Endothelial cell (in vitro differentiated cells): Measurements from ENCODE around the gene ZNRF2. TPM values are rescaled to one million over a fixed set of nuclear protein-coding genes. Genes with fewer than 3 reads are reported as not detected.

ENCODE experiments used
- DNase-seq: peaks from one replicate; pipeline ENCODE4 v3.0.0; 2021; ENCODE audit warnings: low spot score
- H3K27ac Mint-ChIP-seq: one replicate; pipeline ENCODE4 v1.8.0; 2021; ENCODE audit warnings: mixed read lengths, inconsistent platforms; ENCODE audit not compliant: unreplicated experiment
- H3K27me3 Mint-ChIP-seq: one replicate; pipeline ENCODE4 v1.8.0; 2021; ENCODE audit warnings: mild to moderate bottlenecking, moderate library complexity, mixed read lengths, inconsistent platforms; ENCODE audit not compliant: unreplicated experiment
- H3K36me3 Mint-ChIP-seq: one replicate; pipeline ENCODE4 v1.8.0; 2021; ENCODE audit warnings: mild to moderate bottlenecking, low read depth, mixed read lengths, inconsistent platforms; ENCODE audit not compliant: unreplicated experiment
- H3K4me1 Mint-ChIP-seq: one replicate; pipeline ENCODE4 v1.8.0; 2021; ENCODE audit warnings: mild to moderate bottlenecking, mixed read lengths, inconsistent platforms; ENCODE audit not compliant: unreplicated experiment
- H3K4me3 Mint-ChIP-seq: one replicate; pipeline ENCODE4 v1.8.0; 2021; ENCODE audit warnings: mild to moderate bottlenecking, mixed read lengths, inconsistent platforms; ENCODE audit not compliant: unreplicated experiment
- H3K9me3 Mint-ChIP-seq: one replicate; pipeline ENCODE4 v1.8.0; 2021; ENCODE audit warnings: mixed read lengths, inconsistent platforms; ENCODE audit not compliant: unreplicated experiment
- total RNA-seq: library from RNA; stranded (reverse); fragmentation: NEBNext Ultra II Directional; extraction: Animal tissue kit (Norgen Biotek cat#: 25700); gene quantifications from one replicate; pipeline ENCODE4 v1.2.1, GENCODE V29; 2021; ENCODE audit not compliant: unreplicated experiment
- TF ChIP-seq, protein P1 (sequence below): fragments of 200-600 bp; sonication (generic); IDR thresholded peaks from one replicate; pipeline ENCODE4 v1.5.0; 2021; ENCODE audit warnings: antibody characterized with exemption; ENCODE audit not compliant: unreplicated experiment

The ZNRF2 gene
- total RNA-seq, 1 donor from 2014 or later: 9.5 TPM

DNA sequence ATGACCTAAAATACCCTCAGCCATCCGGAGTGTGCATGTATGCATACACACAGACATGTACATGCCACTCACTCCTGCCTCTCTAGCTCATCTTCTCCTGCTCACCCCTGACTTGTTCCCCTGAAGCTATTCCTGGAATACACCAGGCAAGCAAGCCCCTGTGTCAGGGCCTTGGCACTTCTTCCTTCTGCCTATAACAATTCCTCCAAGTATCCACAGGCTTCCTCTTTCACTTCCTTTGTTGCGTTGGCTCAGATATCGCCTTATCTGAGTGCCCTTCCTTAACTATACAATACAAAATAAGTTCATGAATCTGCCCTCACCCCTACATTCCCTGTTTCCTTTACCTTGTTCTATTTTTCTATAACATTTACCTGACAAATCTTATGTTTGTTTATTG, 105.4 kb downstream of the ZNRF2 start:
- H3K4me1 Mint-ChIP-seq: peaks cover 33% of the 10 kb centered on the region
- DNase-seq: no peak

DNA sequence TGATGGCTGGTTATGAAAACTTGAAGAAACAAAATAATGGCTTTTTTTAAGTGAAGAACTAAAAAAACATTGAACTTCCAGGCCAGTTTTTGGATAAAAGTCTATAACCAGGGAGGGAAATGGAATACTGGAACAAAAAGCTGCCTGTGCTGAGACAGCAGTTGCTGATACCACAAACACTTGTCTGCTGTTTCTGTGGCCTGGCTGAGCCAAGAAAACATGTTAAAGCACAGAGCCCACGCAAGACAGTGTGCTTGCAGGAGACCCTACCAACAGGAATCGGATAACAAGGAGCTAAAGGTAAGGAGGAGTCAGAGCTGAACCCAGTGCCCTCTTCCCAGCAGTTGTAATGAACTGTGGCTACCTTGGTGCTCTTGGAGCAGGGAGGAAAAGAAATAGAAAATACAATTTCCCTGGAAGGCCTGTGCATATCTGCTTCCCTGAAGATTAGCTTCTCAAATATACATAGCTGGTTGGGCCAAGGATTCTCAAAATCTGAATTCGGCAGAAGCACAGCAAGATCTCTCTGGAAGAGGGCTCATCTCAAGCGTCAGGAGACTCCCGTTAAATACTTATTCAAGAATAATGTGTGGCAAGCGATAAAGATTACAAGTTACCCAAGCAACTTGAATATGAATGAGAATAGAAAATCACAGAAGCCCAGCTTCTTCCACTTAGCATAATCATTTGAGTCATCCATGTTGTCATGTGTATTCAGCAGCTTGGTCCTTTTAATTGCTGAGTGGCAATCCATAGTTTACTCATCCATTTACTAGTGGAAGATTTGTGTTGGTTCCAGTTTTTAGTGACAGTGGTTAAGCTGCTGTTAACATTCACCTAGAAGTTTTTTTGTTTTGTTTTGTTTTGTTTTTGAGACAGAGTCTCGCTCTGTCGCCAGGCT, 106.6 kb downstream of the ZNRF2 start:
- DNase-seq: no peak
- H3K27me3 Mint-ChIP-seq: no peaks in the 10 kb centered on the region
- H3K4me3 Mint-ChIP-seq: no peak overlapping the region
- H3K9me3 Mint-ChIP-seq: no peaks in the 10 kb centered on the region
- peaks cover 33% of the 10 kb centered on the region for H3K4me1 Mint-ChIP-seq
- no peak overlapping the region for H3K27ac Mint-ChIP-seq
- H3K36me3 Mint-ChIP-seq: peaks cover 4% of the 10 kb centered on the region
- TF ChIP-seq, protein P1, sequence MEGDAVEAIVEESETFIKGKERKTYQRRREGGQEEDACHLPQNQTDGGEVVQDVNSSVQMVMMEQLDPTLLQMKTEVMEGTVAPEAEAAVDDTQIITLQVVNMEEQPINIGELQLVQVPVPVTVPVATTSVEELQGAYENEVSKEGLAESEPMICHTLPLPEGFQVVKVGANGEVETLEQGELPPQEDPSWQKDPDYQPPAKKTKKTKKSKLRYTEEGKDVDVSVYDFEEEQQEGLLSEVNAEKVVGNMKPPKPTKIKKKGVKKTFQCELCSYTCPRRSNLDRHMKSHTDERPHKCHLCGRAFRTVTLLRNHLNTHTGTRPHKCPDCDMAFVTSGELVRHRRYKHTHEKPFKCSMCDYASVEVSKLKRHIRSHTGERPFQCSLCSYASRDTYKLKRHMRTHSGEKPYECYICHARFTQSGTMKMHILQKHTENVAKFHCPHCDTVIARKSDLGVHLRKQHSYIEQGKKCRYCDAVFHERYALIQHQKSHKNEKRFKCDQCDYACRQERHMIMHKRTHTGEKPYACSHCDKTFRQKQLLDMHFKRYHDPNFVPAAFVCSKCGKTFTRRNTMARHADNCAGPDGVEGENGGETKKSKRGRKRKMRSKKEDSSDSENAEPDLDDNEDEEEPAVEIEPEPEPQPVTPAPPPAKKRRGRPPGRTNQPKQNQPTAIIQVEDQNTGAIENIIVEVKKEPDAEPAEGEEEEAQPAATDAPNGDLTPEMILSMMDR: no peak

More for the DNA sequence above, 105.4 kb downstream of the ZNRF2 start:
- Mint-ChIP-seq H3K36me3 (peaks cover 4% of the 10 kb centered on the region), H3K27ac (peak overlapping the region; percentile 58), H3K27me3 (no peaks in the 10 kb centered on the region), H3K4me3 (no peak overlapping the region), H3K9me3 (no peaks in the 10 kb centered on the region)
- TF ChIP-seq, protein P1: no peak

DNA sequence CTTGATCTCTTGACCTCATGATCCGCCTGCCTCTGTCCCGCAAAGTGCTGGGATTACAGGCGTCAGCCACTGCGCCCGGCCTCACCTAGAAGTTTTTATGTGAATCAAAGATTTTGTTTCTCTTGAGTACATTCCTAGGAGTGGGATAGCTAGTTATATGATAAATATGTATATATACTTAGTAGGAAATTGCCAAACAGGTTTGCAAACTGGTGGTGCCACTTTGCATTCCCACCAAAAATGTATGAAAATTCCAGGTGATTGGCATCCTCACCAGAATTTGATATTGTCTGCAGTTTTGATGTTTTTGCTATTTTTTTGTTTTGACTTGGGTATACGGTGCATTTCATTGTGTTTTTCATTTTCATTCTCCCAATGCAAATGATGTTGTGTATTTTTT, 107.4 kb downstream of the ZNRF2 start:
- H3K36me3 Mint-ChIP-seq: peaks cover 4% of the 10 kb centered on the region
- no peak overlapping the region for H3K4me3 Mint-ChIP-seq
- H3K27ac Mint-ChIP-seq: no peak overlapping the region
- TF ChIP-seq, protein P1: no peak
- no peaks in the 10 kb centered on the region for H3K9me3 Mint-ChIP-seq
- no peak for DNase-seq
- H3K27me3 Mint-ChIP-seq: no peaks in the 10 kb centered on the region
- peaks cover 32% of the 10 kb centered on the region for H3K4me1 Mint-ChIP-seq

- Mint-ChIP-seq H3K27me3 (no peaks in the 10 kb centered on the region), H3K4me3 (no peak overlapping the region), H3K27ac (no peak overlapping the region), H3K9me3 (no peaks in the 10 kb centered on the region), H3K4me1 (peaks cover 5% of the 10 kb centered on the region), H3K36me3 (no peaks in the 10 kb centered on the region)
- no peak for DNase-seq
- TF ChIP-seq, protein P1: no peak
These were observed 111.3 kb downstream of the ZNRF2 start for GRCh38 chr7:30395676-30396075.

DNA sequence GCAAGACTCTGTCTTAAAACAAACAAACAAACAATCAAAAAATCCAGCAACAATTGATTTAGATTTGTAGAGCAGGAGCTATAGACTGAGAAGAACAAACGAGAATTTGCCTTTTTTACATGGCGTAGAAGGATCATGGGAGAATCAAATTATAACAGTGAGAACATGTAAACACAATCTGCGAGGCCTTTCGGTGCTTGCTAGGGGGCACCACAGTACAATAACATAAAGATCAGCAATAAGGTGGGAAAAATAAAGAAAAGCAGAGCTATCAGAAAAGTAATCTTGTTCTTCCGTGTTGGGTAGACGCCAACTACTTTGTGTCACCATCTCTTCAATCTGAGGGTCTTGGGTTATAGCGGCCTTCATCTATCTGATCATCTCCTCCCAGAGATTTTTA, 112.0 kb downstream of the ZNRF2 start:
- no peaks in the 10 kb centered on the region for H3K4me1 Mint-ChIP-seq
- H3K36me3 Mint-ChIP-seq: no peaks in the 10 kb centered on the region
- H3K27me3 Mint-ChIP-seq: no peaks in the 10 kb centered on the region
- H3K27ac Mint-ChIP-seq: no peak overlapping the region
- TF ChIP-seq, protein P1: no peak
- H3K4me3 Mint-ChIP-seq: no peak overlapping the region
- no peak for DNase-seq
- H3K9me3 Mint-ChIP-seq: no peaks in the 10 kb centered on the region
